NT2/D1 (cell line): ENCODE measurements around the gene LRMDA.

ENCODE experiments used
- DNase-seq: peaks from one replicate; pipeline ENCODE4 v3.0.0-alpha.2; 2011; ENCODE audit warnings: low read depth, low spot score
- H3K27me3 ChIP-seq: 2 replicates; pipeline ENCODE4 v1.6.0; 2011; ENCODE audit warnings: mild to moderate bottlenecking; ENCODE audit not compliant: insufficient read length, insufficient read depth
- H3K36me3 ChIP-seq: 2 replicates; pipeline ENCODE4 v1.6.1; 2011; ENCODE audit warnings: mild to moderate bottlenecking, low read length, mixed read lengths; ENCODE audit not compliant: insufficient read depth, insufficient read length
- H3K4me1 ChIP-seq: 2 replicates; pipeline ENCODE4 v1.5.1; 2011; ENCODE audit not compliant: insufficient read depth, insufficient read length
- H3K4me3 ChIP-seq: 2 replicates; pipeline ENCODE4 v1.5.1; 2011; ENCODE audit warnings: low read depth; ENCODE audit not compliant: insufficient read length
- H3K9ac ChIP-seq: 2 replicates; pipeline ENCODE4 v1.6.0; 2011; ENCODE audit warnings: low read depth; ENCODE audit not compliant: insufficient read length
- H3K9me3 ChIP-seq: 2 replicates; pipeline ENCODE4 v1.5.1; 2011; ENCODE audit warnings: mild to moderate bottlenecking, low read length; ENCODE audit not compliant: insufficient read depth
- SUZ12 ChIP-seq: IDR thresholded peaks from 2 replicates; pipeline ENCODE4 v1.6.1; 2011; ENCODE audit not compliant: insufficient read length, insufficient read depth; ENCODE audit errors: extremely low read depth
- YY1 ChIP-seq: IDR thresholded peaks from 2 replicates; pipeline ENCODE4 v1.6.1; 2011; ENCODE audit not compliant: insufficient read length, insufficient read depth
- ZNF274 ChIP-seq: IDR thresholded peaks from 2 replicates; pipeline ENCODE4 v1.6.1; 2011; ENCODE audit warnings: mild to moderate bottlenecking, low read depth, low read length

The LRMDA gene

GRCh38 chr10:75431180-75432111 lies at the start of gene LRMDA:
TSS of gene LRMDA (plus strand) at chr10:75431624.
- Histone ChIP-seq H3K4me1 (peaks cover 3% of the 10 kb centered on the region), H3K4me3 (peak within 1 kb of the TSS; percentile 24), H3K36me3 (no peaks in the 10 kb centered on the region), H3K27me3 (peaks cover 98% of the 10 kb centered on the region), H3K9me3 (no peaks in the 10 kb centered on the region), H3K9ac (no peak within 1 kb of the TSS)
- no peak for DNase-seq
- no peak for TF ChIP-seq YY1
- peak; percentile 72 for TF ChIP-seq SUZ12

- H3K27me3 ChIP-seq: peaks cover 8% of the 10 kb centered on the region
- TF ChIP-seq YY1: no peak
- TF ChIP-seq ZNF274: no peak
- TF ChIP-seq SUZ12: no peak
- no peak for DNase-seq
- H3K36me3 ChIP-seq: no peaks in the 10 kb centered on the region
- no peaks in the 10 kb centered on the region for H3K9me3 ChIP-seq
- no peaks in the 10 kb centered on the region for H3K4me1 ChIP-seq
- no peak overlapping the region for H3K9ac ChIP-seq
- H3K4me3 ChIP-seq: no peak overlapping the region
Measured at GRCh38 chr10:75386128-75386527, 45.3 kb upstream of the LRMDA start.

- Histone ChIP-seq H3K4me1 (no peaks in the 10 kb centered on the region), H3K9ac (no peak overlapping the region), H3K27me3 (peaks cover 28% of the 10 kb centered on the region), H3K4me3 (no peak overlapping the region), H3K36me3 (no peaks in the 10 kb centered on the region), H3K9me3 (no peaks in the 10 kb centered on the region)
- TF ChIP-seq YY1 (no peak), ZNF274 (no peak), SUZ12 (no peak)
- no peak for DNase-seq
Measured at GRCh38 chr10:75388082-75388481, 43.3 kb upstream of the LRMDA start.

GRCh38 chr10:75390178-75390577 lies 41.2 kb upstream of the LRMDA start:
- no peak for TF ChIP-seq YY1
- TF ChIP-seq SUZ12: no peak
- TF ChIP-seq ZNF274: no peak
- H3K27me3 ChIP-seq: peaks cover 49% of the 10 kb centered on the region
- no peaks in the 10 kb centered on the region for H3K4me1 ChIP-seq
- no peak overlapping the region for H3K4me3 ChIP-seq
- H3K9ac ChIP-seq: no peak overlapping the region
- DNase-seq: no peak
- H3K9me3 ChIP-seq: no peaks in the 10 kb centered on the region
- no peaks in the 10 kb centered on the region for H3K36me3 ChIP-seq

- TF ChIP-seq YY1 (no peak), SUZ12 (no peak), ZNF274 (no peak)
- H3K27me3 ChIP-seq: peaks cover 63% of the 10 kb centered on the region
Measured at GRCh38 chr10:75392271-75392670, 39.2 kb upstream of the LRMDA start.

GRCh38 chr10:75392744-75393143 lies 38.7 kb upstream of the LRMDA start:
- TF ChIP-seq SUZ12 (no peak), YY1 (no peak), ZNF274 (no peak)
- peaks cover 68% of the 10 kb centered on the region for H3K27me3 ChIP-seq

More at GRCh38 chr10:75392271-75392670, 39.2 kb upstream of the LRMDA start:
- Histone ChIP-seq H3K4me1 (peaks cover 3% of the 10 kb centered on the region), H3K36me3 (no peaks in the 10 kb centered on the region), H3K9ac (no peak overlapping the region), H3K9me3 (no peaks in the 10 kb centered on the region), H3K4me3 (no peak overlapping the region)
- no peak for DNase-seq

GRCh38 chr10:75394221-75394620 lies 37.2 kb upstream of the LRMDA start:
- H3K9ac ChIP-seq: no peak overlapping the region
- no peaks in the 10 kb centered on the region for H3K9me3 ChIP-seq
- H3K4me1 ChIP-seq: peaks cover 5% of the 10 kb centered on the region
- TF ChIP-seq SUZ12 (no peak), ZNF274 (no peak), YY1 (no peak)
- no peaks in the 10 kb centered on the region for H3K36me3 ChIP-seq
- H3K27me3 ChIP-seq: peaks cover 83% of the 10 kb centered on the region
- no peak overlapping the region for H3K4me3 ChIP-seq
- no peak for DNase-seq

More at GRCh38 chr10:75392744-75393143, 38.7 kb upstream of the LRMDA start:
- no peaks in the 10 kb centered on the region for H3K9me3 ChIP-seq
- no peaks in the 10 kb centered on the region for H3K36me3 ChIP-seq
- H3K4me1 ChIP-seq: peaks cover 3% of the 10 kb centered on the region
- DNase-seq: no peak
- H3K4me3 ChIP-seq: no peak overlapping the region
- H3K9ac ChIP-seq: no peak overlapping the region
